Heart left ventricle (tissue), 16 donors: Measurements from ENCODE around the gene CRIM1. TPM values are rescaled to one million over a fixed set of nuclear protein-coding genes. Genes with fewer than 3 reads are reported as not detected.

Experiments
- ATAC-seq, 4 donors: fragments of 200-7000 bp; cut with Tn5 transposase; one replicate each; pipeline ENCODE4 v1.9.1; 2020 to 2022; ENCODE audit warnings: moderate library complexity in 4 of 4, mild to moderate bottlenecking in 3 of 4, moderate number of reproducible peaks in 1 of 4
- DNase-seq, 5 donors: peaks; one replicate each; pipeline ENCODE4 v3.0.0-alpha.2; 2020
- H3K27ac ChIP-seq, 12 donors: fragments of 200-600 bp; sonication (generic) in 4 of 12; one replicate each; pipeline versions ENCODE4 v1.5.0 to v1.8.0; 2016 to 2022; ENCODE audit warnings: mild to moderate bottlenecking in 2 of 12
- H3K27me3 ChIP-seq, 9 donors: fragments of 200-600 bp; sonication (generic) in 2 of 9; one replicate each; pipeline versions ENCODE4 v1.5.1 to v1.8.0; 2016 to 2022; ENCODE audit warnings: mild to moderate bottlenecking in 3 of 9
- H3K36me3 ChIP-seq, 9 donors: fragments of 200-600 bp; sonication (generic) in 2 of 9; one replicate each; pipeline versions ENCODE4 v1.5.0 to v1.8.0; 2018 to 2022; ENCODE audit warnings: mild to moderate bottlenecking in 2 of 9
- H3K4me1 ChIP-seq, 12 donors: fragments of 200-600 bp; sonication (generic) in 4 of 12; one replicate each; pipeline versions ENCODE4 v1.5.0 to v1.8.0; 2016 to 2022; ENCODE audit warnings: mild to moderate bottlenecking in 3 of 12
- H3K4me3 ChIP-seq, 12 donors: fragments of 200-600 bp; sonication (generic) in 4 of 12; one replicate each; pipeline versions ENCODE4 v1.5.0 to v1.8.0; 2017 to 2022; ENCODE audit warnings: mild to moderate bottlenecking in 9 of 12, moderate library complexity in 4 of 12
- H3K9me3 ChIP-seq, 12 donors: fragments of 200-600 bp; sonication (generic) in 4 of 12; one replicate each; pipeline versions ENCODE4 v1.5.0 to v1.8.0; 2016 to 2022; ENCODE audit warnings: mild to moderate bottlenecking in 1 of 12
- CTCF ChIP-seq, 12 donors: fragments of 200-600 bp; sonication (generic) in 4 of 12; IDR thresholded peaks; one replicate each; pipeline versions ENCODE4 v1.5.0 to v1.8.0; 2018 to 2022; ENCODE audit warnings: antibody characterized with exemption in 12 of 12, mild to moderate bottlenecking in 5 of 12
- POLR2A ChIP-seq, 2 donors: fragments of 450-650 bp; IDR thresholded peaks; one replicate each; pipeline ENCODE4 v1.6.1; 2017; ENCODE audit warnings: antibody characterized with exemption in 2 of 2, mild to moderate bottlenecking in 2 of 2, moderate library complexity in 2 of 2
- WGBS, 4 donors: extraction: QIAGEN DNeasy Blood & Tissue Kit in 2 of 4; methylation state at CpG; one replicate each; pipeline versions ENCODE4 v1.1.5 to v1.1.7; 2013 to 2018; 5-methylcytosine and 5-hydroxymethylcytosine counted together
- intact Hi-C, 10 donors: fragments of 100-400 bp; cut with DNase I; formaldehyde crosslinking; loops; one replicate each; pipeline versions ENCODE4 v1.11.1 to v1.14.2; 2022
- polyA plus RNA-seq, 2 donors: library from polyadenylated mRNA; stranded (reverse); fragments of 200-250 nt; gene quantifications; one replicate each; pipeline ENCODE4 v1.2.3, GENCODE V29; 2013
- total RNA-seq, 9 donors: library from RNA; depleted of rRNA in 2 of 9; stranded (reverse); fragments of >200 nt in 2 of 9; fragmentation: NEBNext Ultra II Directional in 3 of 9; extraction: Animal tissue kit (Norgen Biotek cat#: 25700) in 3 of 9; gene quantifications; one replicate each; pipeline versions ENCODE4 v1.1.0 to v1.2.4, GENCODE V29; 2016 to 2023
- donor health status: ischemic (EF 13 %, LVEDD 7.1; RV severe dilation, severe dysfunction).
- donor health status: healthy with polysubstance abuse.
- donor health status: DM: no; HTN: yes; CAD: no.
- donor health status: DM: no; HTN: no; CAD: no.
- donor health status: ischemic (EF 25% LVEDD 6.9; RV normal size, moderate dysfunction).
- donor health status: ischemic (EF 25% LVEDD 5.7; RV mildly dilated, moderate dysfunction).
- donor health status: healthy.
- donor health status: DM: yes; HTN: yes; CAD: no.
- donor health status: ischemic (EF 35%, LVEDD 5.7; RV mildly dilated, moderate dysfunction).
- donor health status: nonischemic (EF 11% LVEDD 7.7; RV severe dilation, severe dysfunction).
- donor health status: DM: yes; HTN: yes; CAD: no.
- donor health status: PGD.
- donor health status: ischemic (EF 29% LVEDD 5.4; RV normal size, mild dysfunction).
- donor health status: nonischemic (EF 23%, LVEDD 6.1; RV moderate dilation, normal function).

The CRIM1 gene
- total and polyA plus RNA-seq, 11 donors = 14.7 to 120 (median 81.8) TPM

GRCh38 chr2:36574560-36574959, 219.0 kb downstream of the CRIM1 start:
- no peaks in the 10 kb centered on the region for H3K27me3 ChIP-seq
- H3K4me1 ChIP-seq = peaks cover 0 to 1% (median 0%) of the 10 kb centered on the region in 12 donors
- TF ChIP-seq POLR2A (IDR thresholded peaks at IDR 0.05) (no peak), CTCF (IDR thresholded peaks at IDR 0.05) (no peak)
- H3K27ac ChIP-seq = no peak overlapping the region
- 93 to 96% (median 95%) methylated on average over 2 of the region's 2 CpGs for WGBS, 4 donors
- peaks cover 0 to 92% (median 66%) of the 10 kb centered on the region in 9 donors for H3K36me3 ChIP-seq
- DNase-seq (no peak), ATAC-seq (no peak)
- H3K9me3 ChIP-seq = no peaks in the 10 kb centered on the region
- intact Hi-C loops = no loop called here
- H3K4me3 ChIP-seq = no peak overlapping the region

DNA sequence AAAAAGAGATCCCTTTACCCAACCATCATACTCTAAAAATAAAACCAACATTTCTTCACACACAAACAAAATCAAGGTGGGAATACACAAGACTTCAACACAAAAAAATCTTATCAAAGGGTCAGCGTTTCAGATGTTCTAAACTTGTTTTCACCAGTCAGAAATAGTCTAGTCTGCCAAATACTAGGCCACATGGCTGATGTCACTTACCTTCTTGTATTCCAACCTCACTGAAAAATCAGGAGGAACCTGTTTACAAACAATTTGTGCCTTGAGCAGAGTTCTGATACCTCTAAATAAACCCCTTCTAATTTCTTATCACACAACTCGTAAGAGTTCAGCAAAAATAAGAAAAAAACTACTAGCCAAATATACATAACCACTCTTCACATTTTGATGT, 222.3 kb downstream of the CRIM1 start:
- DNase-seq = no peak
- peaks cover 0 to 7% (median 0%) of the 10 kb centered on the region in 12 donors for H3K4me1 ChIP-seq
- no peaks in the 10 kb centered on the region for H3K9me3 ChIP-seq
- intact Hi-C loops = no loop called here
- WGBS, 4 donors = 85 to 92% (median 89%) methylated on average over 2 of the region's 2 CpGs
- H3K36me3 ChIP-seq = peaks cover 0 to 99% (median 78%) of the 10 kb centered on the region in 9 donors
- H3K27me3 ChIP-seq = no peaks in the 10 kb centered on the region
- no peak overlapping the region for H3K27ac ChIP-seq
- no peak overlapping the region for H3K4me3 ChIP-seq
- TF ChIP-seq POLR2A (IDR thresholded peaks at IDR 0.05) (no peak), CTCF (IDR thresholded peaks at IDR 0.05) (no peak)
- ATAC-seq = no peak

GRCh38 chr2:36578343-36579296, 223.0 kb downstream of the CRIM1 start:
- TF ChIP-seq POLR2A (IDR thresholded peaks at IDR 0.05) = no peak
- TF ChIP-seq CTCF (IDR thresholded peaks at IDR 0.05) = no peak
- intact Hi-C loops = no loop called here
- peaks cover 0 to 11% (median 0%) of the 10 kb centered on the region in 12 donors for H3K4me1 ChIP-seq
- ATAC-seq (no peak), DNase-seq (no peak)
- WGBS, 4 donors = 93 to 96% (median 95%) methylated on average over 10 of the region's 10 CpGs
- H3K9me3 ChIP-seq = no peaks in the 10 kb centered on the region
- peaks cover 0 to 99% (median 83%) of the 10 kb centered on the region in 9 donors for H3K36me3 ChIP-seq
- no peak overlapping the region for H3K4me3 ChIP-seq
- no peaks in the 10 kb centered on the region for H3K27me3 ChIP-seq
- no peak overlapping the region for H3K27ac ChIP-seq

DNA sequence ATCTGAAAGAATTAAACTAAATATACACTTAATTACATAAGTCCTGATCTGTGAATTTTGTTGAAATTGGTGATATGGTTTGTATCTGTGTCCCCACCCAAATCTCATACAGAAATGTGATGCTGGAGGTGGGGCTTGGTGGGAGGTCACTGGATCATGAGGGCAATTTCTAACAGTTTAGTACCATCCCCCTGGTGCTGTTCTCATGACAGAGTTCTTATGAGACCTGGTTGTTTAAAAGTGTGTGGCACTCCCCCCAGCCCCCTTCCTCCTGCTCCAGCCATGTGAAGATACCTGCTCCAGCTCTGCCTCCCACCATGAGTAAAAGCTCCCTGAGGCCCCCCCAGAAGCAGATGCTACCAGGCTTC, 223.7 kb downstream of the CRIM1 start:
- H3K36me3 ChIP-seq = peaks cover 0 to 99% (median 83%) of the 10 kb centered on the region in 9 donors
- no peak overlapping the region for H3K4me3 ChIP-seq
- no peak for DNase-seq
- H3K9me3 ChIP-seq = no peaks in the 10 kb centered on the region
- H3K4me1 ChIP-seq = peaks cover 0 to 11% (median 0%) of the 10 kb centered on the region in 12 donors
- H3K27ac ChIP-seq = no peak overlapping the region
- TF ChIP-seq CTCF (IDR thresholded peaks at IDR 0.05) (no peak), POLR2A (IDR thresholded peaks at IDR 0.05) (no peak)
- ATAC-seq = no peak
- H3K27me3 ChIP-seq = no peaks in the 10 kb centered on the region
- intact Hi-C loops = no loop called here
